Measurements from ENCODE around the gene YKT6. TPM values are rescaled to one million over a fixed set of nuclear protein-coding genes. Genes with fewer than 3 reads are reported as not detected.

The YKT6 gene
- total and polyA plus RNA-seq, 5 experiments from 2014 or later = 31.6 to 66.7 (median 37.0) TPM

DNA sequence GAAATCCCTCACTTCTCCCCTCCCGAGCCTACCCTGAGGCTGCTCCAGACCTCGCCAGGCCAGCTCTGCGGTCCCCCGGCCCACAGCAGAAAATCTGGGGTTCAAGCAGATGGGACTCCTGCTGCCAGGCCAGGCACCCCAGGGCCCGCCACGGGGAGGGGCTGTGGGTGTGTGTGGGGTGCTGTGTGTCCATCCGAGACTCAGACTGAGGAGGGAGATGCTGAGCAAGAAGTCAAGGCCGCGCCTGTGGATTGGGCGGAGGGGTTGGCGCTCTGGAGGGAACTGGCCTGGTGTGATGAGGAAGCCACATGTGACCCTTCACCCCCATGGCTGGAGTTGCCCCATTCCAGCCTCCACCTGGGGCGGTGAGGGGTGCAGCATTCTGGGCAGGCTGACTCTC lies 51.1 kb downstream of the YKT6 start:
- H3K4me1 Mint-ChIP-seq = peaks cover 0 to 11% (median 6%) of the 10 kb centered on the region in 4 donors
- POLR2A ChIA-PET = no interaction called here
- no peaks in the 10 kb centered on the region for H3K27me3 Mint-ChIP-seq
- H3K36me3 Mint-ChIP-seq = no peaks in the 10 kb centered on the region
- no peak overlapping the region for H3K4me3 Mint-ChIP-seq
- H3K9me3 Mint-ChIP-seq = peaks cover 0 to 7% (median 0%) of the 10 kb centered on the region in 9 donors
- DNase-seq (no peak), ATAC-seq (no peak)
- H3K27ac Mint-ChIP-seq = peak overlapping the region in 1 of 10 donors; percentile 67

DNA sequence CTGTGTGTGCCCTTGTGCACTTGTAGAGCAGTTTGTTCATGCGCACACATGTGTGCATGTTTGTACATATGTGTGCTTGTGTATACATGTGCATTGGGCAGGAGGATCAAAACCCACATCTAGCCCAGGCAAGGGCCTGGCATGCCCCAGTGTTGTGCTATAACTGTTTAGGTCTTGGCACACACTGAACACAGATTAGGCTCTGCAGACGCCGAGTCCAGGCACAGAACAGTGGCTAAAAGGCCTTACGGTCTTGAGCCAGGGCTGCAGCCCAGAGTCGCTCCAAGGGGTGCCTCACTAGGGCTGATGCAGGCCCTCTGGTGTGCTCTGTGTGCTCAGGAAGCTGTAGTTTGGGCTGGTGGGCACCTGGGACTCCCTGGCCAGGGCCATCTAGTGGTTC lies 55.7 kb downstream of the YKT6 start:
- ATAC-seq = no peak
- POLR2A ChIA-PET = interaction anchor here (0.6 kb wide), 1 partner anchor 193 kb away, joined by 3 read pairs; no protein-coding TSS in a partner anchor
- Mint-ChIP-seq H3K4me1 (peaks cover 21 to 38% (median 31%) of the 10 kb centered on the region in 4 donors), H3K36me3 (no peaks in the 10 kb centered on the region), H3K27ac (peak overlapping the region in 4 of 10 donors; percentile 29 to 92 (median 64)), H3K27me3 (no peaks in the 10 kb centered on the region), H3K9me3 (peaks cover 0 to 7% (median 0%) of the 10 kb centered on the region in 9 donors), H3K4me3 (no peak overlapping the region)
- no peak for DNase-seq

DNA sequence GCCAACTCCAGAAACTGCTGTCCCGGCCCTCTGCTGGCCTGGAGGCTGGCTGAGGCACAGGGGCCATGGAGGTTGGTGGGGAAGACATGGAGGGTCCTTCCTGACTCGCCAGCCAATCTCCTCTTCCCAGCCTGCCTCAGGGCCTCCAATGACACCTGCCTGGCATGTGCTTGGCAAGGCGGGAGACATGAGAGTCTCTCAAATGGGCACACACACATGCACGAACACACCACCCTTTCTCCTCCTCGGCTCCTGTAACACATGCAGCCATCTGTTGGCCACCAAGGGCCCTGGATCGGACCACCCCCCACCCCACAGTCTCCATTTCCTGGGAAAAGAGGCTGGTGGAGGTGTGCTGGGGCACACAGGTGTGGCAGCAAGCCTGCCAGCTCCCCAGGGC lies 56.4 kb downstream of the YKT6 start:
- Mint-ChIP-seq H3K9me3 (peaks cover 0 to 7% (median 0%) of the 10 kb centered on the region in 9 donors), H3K4me1 (peaks cover 21 to 38% (median 31%) of the 10 kb centered on the region in 4 donors), H3K27ac (peak overlapping the region in 9 of 10 donors; percentile 47 to 97 (median 86)), H3K36me3 (no peaks in the 10 kb centered on the region), H3K4me3 (peak overlapping the region in 2 of 10 donors; percentile 69 to 85), H3K27me3 (no peaks in the 10 kb centered on the region)
- ATAC-seq (no peak), DNase-seq (no peak)
- POLR2A ChIA-PET = interaction anchor here (1.7 to 2.4 kb wide), 2 partner anchors 56 to 233 kb away, joined by 9 to 16 read pairs; partner anchors contain the start of genes NUDCD3 and YKT6

DNA sequence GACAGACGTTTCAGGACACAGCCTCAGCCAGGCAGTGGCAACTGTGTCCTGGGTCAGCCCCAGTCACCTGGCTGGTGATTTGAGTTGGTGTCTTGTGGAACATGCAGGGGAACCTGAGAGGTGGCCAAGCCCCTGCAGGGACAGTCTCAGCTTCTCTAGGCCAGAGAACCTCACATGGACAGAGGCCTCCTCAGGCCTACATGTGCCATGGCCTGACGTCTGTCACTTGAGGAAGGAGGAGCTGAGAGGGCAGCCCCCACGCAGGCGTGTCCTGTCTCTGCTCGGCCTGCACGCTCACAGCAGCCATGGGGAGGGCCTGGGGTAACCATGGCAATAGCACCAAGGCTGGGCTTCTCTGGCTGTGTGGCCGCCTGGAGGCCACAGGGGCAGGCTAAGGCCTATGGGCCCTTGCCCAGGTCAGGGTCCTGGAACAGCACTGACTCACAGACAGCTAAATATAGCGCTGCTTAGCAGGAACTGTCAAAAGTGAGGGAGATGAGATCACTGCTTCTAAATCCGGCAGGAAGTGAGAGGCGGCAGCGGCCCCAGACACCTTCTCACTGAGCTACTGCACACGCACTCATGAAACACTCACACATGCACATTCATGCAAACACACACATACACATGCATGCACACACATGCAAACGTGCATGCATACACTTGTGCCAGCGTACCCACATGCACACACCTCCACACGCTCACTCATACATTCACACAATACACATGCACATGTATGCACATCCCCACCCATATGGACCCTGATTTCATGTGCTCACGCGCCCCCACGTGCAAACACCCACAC lies 57.0 kb downstream of the YKT6 start:
- Mint-ChIP-seq H3K27ac (peak overlapping the region; percentile 77 to 97 (median 96)), H3K27me3 (no peaks in the 10 kb centered on the region), H3K4me1 (peaks cover 21 to 38% (median 31%) of the 10 kb centered on the region in 4 donors), H3K4me3 (peak overlapping the region; percentile 49 to 85 (median 72)), H3K36me3 (no peaks in the 10 kb centered on the region), H3K9me3 (peaks cover 0 to 7% (median 0%) of the 10 kb centered on the region in 9 donors)
- ATAC-seq (peak; percentile 90 to 92), DNase-seq (peak; percentile 12 to 75 (median 60))
- POLR2A ChIA-PET = interaction anchor here (0.7 to 2.4 kb wide), 7 partner anchors 57 to 627 kb away, joined by 3 to 16 read pairs (median 3); partner anchors contain the start of genes NUDCD3 and YKT6

- H3K36me3 Mint-ChIP-seq = no peaks in the 10 kb centered on the region
- POLR2A ChIA-PET = interaction anchor here (0.7 to 2.4 kb wide), 6 partner anchors 57 to 626 kb away, joined by 3 to 16 read pairs (median 3); partner anchors contain the start of genes NUDCD3 and YKT6
- H3K27me3 Mint-ChIP-seq = no peaks in the 10 kb centered on the region
- H3K9me3 Mint-ChIP-seq = peaks cover 0 to 7% (median 0%) of the 10 kb centered on the region in 9 donors
- no peak for ATAC-seq
- H3K4me3 Mint-ChIP-seq = peak overlapping the region; percentile 49 to 85 (median 72)
- peak overlapping the region; percentile 77 to 97 (median 96) for H3K27ac Mint-ChIP-seq
- H3K4me1 Mint-ChIP-seq = peaks cover 21 to 38% (median 31%) of the 10 kb centered on the region in 4 donors
- DNase-seq = no peak
Measured at GRCh38 chr7:44258423-44258760, 57.6 kb downstream of the YKT6 start.

- Mint-ChIP-seq H3K27ac (peak overlapping the region; percentile 77 to 97 (median 96)), H3K4me3 (peak overlapping the region in 5 of 10 donors; percentile 57 to 85 (median 69)), H3K27me3 (no peaks in the 10 kb centered on the region), H3K36me3 (no peaks in the 10 kb centered on the region), H3K9me3 (peaks cover 0 to 7% (median 0%) of the 10 kb centered on the region in 9 donors), H3K4me1 (peaks cover 21 to 38% (median 32%) of the 10 kb centered on the region in 4 donors)
- no peak for ATAC-seq
- no peak for DNase-seq
- POLR2A ChIA-PET = interaction anchor here (0.7 to 2.4 kb wide), 5 partner anchors 178 to 626 kb away, joined by 3 to 16 read pairs (median 3); partner anchors contain the start of gene NUDCD3
Measured at GRCh38 chr7:44258865-44259546, 58.2 kb downstream of the YKT6 start.

DNA sequence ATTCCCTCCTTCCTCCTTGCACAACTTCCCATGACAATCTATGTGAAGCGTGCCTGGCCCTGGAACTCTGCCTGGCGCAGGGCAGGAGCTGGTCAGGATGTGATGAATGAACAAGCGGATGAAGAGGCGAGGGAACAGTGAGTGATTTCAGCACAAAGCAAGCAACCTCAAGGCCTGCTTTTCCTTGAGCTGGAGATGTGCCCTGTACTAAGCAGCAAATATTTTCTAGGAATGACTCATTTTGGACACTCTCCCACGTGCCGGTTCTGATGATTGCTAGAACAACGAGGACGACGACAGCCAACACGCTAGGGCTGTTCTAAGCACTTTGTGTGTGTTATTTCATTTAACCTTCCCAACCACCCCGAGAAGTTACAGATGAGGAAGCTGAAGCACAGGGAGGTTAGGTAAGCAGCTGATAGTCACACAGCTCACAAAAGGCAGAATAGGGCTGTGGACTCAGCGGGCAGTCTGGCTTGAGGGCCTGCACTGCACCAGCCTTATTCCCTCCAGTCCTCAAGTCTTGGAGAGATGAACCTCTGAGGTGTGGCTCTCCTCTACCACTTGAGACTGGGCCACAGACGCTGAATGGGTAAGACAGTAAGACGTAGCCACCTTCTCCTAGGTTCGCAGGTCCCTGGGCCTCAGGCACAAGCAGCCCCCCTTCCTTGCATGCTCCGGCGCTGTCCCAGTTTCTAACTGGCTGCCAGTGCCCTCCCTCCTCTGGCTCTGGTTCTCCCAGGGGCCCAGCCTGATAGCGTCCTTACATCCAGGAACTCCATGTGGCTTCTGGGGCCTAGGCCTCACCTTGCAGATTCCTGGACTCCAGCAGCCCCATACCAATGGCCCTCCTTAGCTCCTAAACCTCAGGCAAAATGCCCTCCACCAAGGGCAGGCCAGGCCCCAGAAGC lies 59.0 kb downstream of the YKT6 start:
- Mint-ChIP-seq H3K36me3 (no peaks in the 10 kb centered on the region), H3K4me1 (peaks cover 21 to 38% (median 29%) of the 10 kb centered on the region in 4 donors), H3K27me3 (no peaks in the 10 kb centered on the region), H3K9me3 (peaks cover 0 to 3% (median 0%) of the 10 kb centered on the region in 9 donors), H3K27ac (peak overlapping the region in 9 of 10 donors; percentile 48 to 89 (median 80)), H3K4me3 (peak overlapping the region in 2 of 10 donors; percentile 7 to 68)
- DNase-seq (no peak), ATAC-seq (no peak)
- POLR2A ChIA-PET = interaction anchor here (1.2 to 2.4 kb wide), 2 partner anchors 231 to 313 kb away, joined by 3 to 16 read pairs; partner anchors contain the start of gene NUDCD3

- no peaks in the 10 kb centered on the region for H3K36me3 Mint-ChIP-seq
- H3K4me1 Mint-ChIP-seq = peaks cover 21 to 33% (median 26%) of the 10 kb centered on the region in 4 donors
- peak overlapping the region in 1 of 10 donors; percentile 46 for H3K27ac Mint-ChIP-seq
- H3K9me3 Mint-ChIP-seq = no peaks in the 10 kb centered on the region
- H3K4me3 Mint-ChIP-seq = no peak overlapping the region
- POLR2A ChIA-PET = interaction anchor here (0.6 kb wide), 1 partner anchor 162 kb away, joined by 3 read pairs; no protein-coding TSS in a partner anchor
- H3K27me3 Mint-ChIP-seq = no peaks in the 10 kb centered on the region
- ATAC-seq (no peak), DNase-seq (no peak)
Measured at GRCh38 chr7:44261240-44261639, 60.5 kb downstream of the YKT6 start.

- Mint-ChIP-seq H3K4me3 (no peak overlapping the region), H3K4me1 (peaks cover 21 to 32% (median 23%) of the 10 kb centered on the region in 4 donors), H3K9me3 (no peaks in the 10 kb centered on the region), H3K27ac (no peak overlapping the region), H3K27me3 (no peaks in the 10 kb centered on the region), H3K36me3 (no peaks in the 10 kb centered on the region)
- ATAC-seq = no peak
- DNase-seq = no peak
- POLR2A ChIA-PET = no interaction called here
Measured at GRCh38 chr7:44262031-44262430, 61.3 kb downstream of the YKT6 start.

DNA sequence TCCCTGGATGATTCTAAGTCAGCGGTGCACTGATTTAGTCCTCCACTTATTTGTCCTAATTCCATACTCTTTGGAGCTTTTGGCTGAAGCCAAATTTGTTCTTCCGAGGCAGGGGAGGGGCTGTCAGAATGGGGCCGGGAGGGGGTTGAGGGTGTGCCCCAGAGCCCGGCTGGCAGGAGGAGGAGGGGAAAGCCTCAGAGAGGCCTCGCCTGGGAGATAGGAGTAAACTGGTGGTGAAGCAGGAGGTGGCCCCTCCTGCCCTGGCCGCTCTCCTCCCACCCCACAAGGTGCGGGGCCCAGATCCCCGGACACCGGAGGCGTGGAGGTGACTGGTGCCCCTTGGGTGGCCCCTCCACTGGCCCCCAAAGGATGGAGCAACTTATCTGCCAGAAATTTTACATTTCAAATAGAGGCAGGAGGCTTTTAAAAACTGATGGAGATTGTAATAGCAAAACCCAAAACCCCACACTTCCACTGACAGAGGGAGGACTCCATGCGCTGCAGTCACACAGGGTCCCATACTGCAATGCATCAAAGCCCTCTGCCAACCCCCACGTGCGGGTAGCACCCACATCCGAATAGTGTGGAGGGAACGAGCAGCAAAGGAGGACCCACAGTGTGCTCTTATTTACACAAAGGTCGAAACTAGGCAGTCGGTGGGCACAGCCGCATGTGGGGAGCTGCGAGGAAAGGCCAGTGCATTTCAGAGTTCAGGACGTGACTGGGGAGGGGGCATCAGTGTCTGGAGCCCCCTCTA lies 62.7 kb downstream of the YKT6 start:
- Mint-ChIP-seq H3K4me3 (no peak overlapping the region), H3K9me3 (no peaks in the 10 kb centered on the region), H3K27ac (no peak overlapping the region), H3K27me3 (no peaks in the 10 kb centered on the region), H3K4me1 (peaks cover 8 to 21% (median 11%) of the 10 kb centered on the region in 4 donors), H3K36me3 (no peaks in the 10 kb centered on the region)
- ATAC-seq (peak in 1 of 2 donors; percentile 40), DNase-seq (peak in 1 of 10 donors; percentile 6)
- POLR2A ChIA-PET = no interaction called here
